Heart right ventricle (tissue), 16 donors: ENCODE data around the gene MBP. TPM values are rescaled to one million over a fixed set of nuclear protein-coding genes. Genes with fewer than 3 reads are reported as not detected.

Source experiments
- ATAC-seq, 8 donors: fragments of 200-7000 bp; cut with Tn5 transposase; one replicate each; pipeline ENCODE4 v1.9.1; 2020; ENCODE audit warnings: mild to moderate bottlenecking in 8 of 8, moderate library complexity in 8 of 8, moderate number of reproducible peaks in 1 of 8
- DNase-seq, 2 donors: peaks; one replicate each; pipeline ENCODE4 v3.0.0-alpha.2; 2020
- H3K27ac ChIP-seq, 10 donors: fragments of 200-600 bp; sonication (generic) in 2 of 10; one replicate each; pipeline versions ENCODE4 v1.5.0 to v1.8.0; 2020 to 2022; ENCODE audit warnings: mild to moderate bottlenecking in 3 of 10
- H3K27me3 ChIP-seq, 7 donors: fragments of 200-600 bp; one replicate each; pipeline ENCODE4 v1.8.0; 2021 to 2022; ENCODE audit warnings: mild to moderate bottlenecking in 2 of 7
- H3K36me3 ChIP-seq, 9 donors: fragments of 200-600 bp; sonication (generic) in 1 of 9; one replicate each; pipeline versions ENCODE4 v1.5.0 to v1.8.0; 2020 to 2022; ENCODE audit warnings: mild to moderate bottlenecking in 2 of 9
- H3K4me1 ChIP-seq, 9 donors: fragments of 200-600 bp; sonication (generic) in 1 of 9; one replicate each; pipeline versions ENCODE4 v1.5.0 to v1.8.0; 2020 to 2022; ENCODE audit warnings: mild to moderate bottlenecking in 4 of 9
- H3K4me3 ChIP-seq, 10 donors: fragments of 200-600 bp; sonication (generic) in 2 of 10; one replicate each; pipeline versions ENCODE4 v1.5.0 to v1.8.0; 2020 to 2022; ENCODE audit warnings: mild to moderate bottlenecking in 7 of 10, moderate library complexity in 2 of 10
- H3K9me3 ChIP-seq, 11 donors: fragments of 200-600 bp in 10 of 11; sonication (generic) in 2 of 11; one replicate each; pipeline versions ENCODE4 v1.5.0 to v1.8.0; 2013 to 2022; ENCODE audit warnings: mild to moderate bottlenecking in 2 of 11, control low read depth in 1 of 11, moderate library complexity in 1 of 11
- WGBS, 2 donors: extraction: QIAGEN DNeasy Blood & Tissue Kit; methylation state at CpG; one replicate each; pipeline ENCODE4 v1.1.7; 2013; ENCODE audit warnings: inconsistent platforms in 1 of 2; 5-methylcytosine and 5-hydroxymethylcytosine counted together
- intact Hi-C, 10 donors: fragments of 100-400 bp; cut with DNase I; formaldehyde crosslinking; loops; one replicate each; pipeline versions ENCODE4 v1.11.1 to v1.14.2; 2022
- polyA plus RNA-seq, 2 donors: library from polyadenylated mRNA; stranded (reverse); fragments of 200-250 nt; gene quantifications; one replicate each; pipeline ENCODE4 v1.2.3, GENCODE V29; 2013
- total RNA-seq, 10 donors: library from RNA; stranded (reverse); fragmentation: NEBNext Ultra II Directional in 3 of 10; extraction: Animal tissue kit (Norgen Biotek cat#: 25700) in 3 of 10; gene quantifications; one replicate each; pipeline versions ENCODE4 v1.2.1 to v1.2.4, GENCODE V29; 2021 to 2023
- TF ChIP-seq, protein P1 (sequence below), 9 donors: fragments of 200-600 bp; sonication (generic) in 2 of 9; IDR thresholded peaks; one replicate each; pipeline versions ENCODE4 v1.5.0 to v1.8.0; 2021 to 2022; ENCODE audit warnings: antibody characterized with exemption in 9 of 9, mild to moderate bottlenecking in 5 of 9, moderate library complexity in 1 of 9
- donor health status: Arrhythmogenic right ventricular cardiomyopathy.
- donor health status: ischemic (EF 13 %, LVEDD 7.1; RV severe dilation, severe dysfunction).
- donor health status: healthy with polysubstance abuse.
- donor health status: DM: no; HTN: yes; CAD: no.
- donor health status: DM: no; HTN: no; CAD: no.
- donor health status: ischemic (EF 25% LVEDD 6.9; RV normal size, moderate dysfunction).
- donor health status: ischemic (EF 25% LVEDD 5.7; RV mildly dilated, moderate dysfunction).
- donor health status: healthy.
- donor health status: DM: yes; HTN: yes; CAD: no.
- donor health status: Ischemic cardiomyopathy.
- donor health status: ischemic (EF 35%, LVEDD 5.7; RV mildly dilated, moderate dysfunction).
- donor health status: nonischemic (EF 11% LVEDD 7.7; RV severe dilation, severe dysfunction).
- donor health status: DM: yes; HTN: yes; CAD: no.
- donor health status: PGD.
- donor health status: ischemic (EF 29% LVEDD 5.4; RV normal size, mild dysfunction).
- donor health status: nonischemic (EF 23%, LVEDD 6.1; RV moderate dilation, normal function).

MBP gene
- total and polyA plus RNA-seq, 12 donors = 3.0 to 70.8 (median 43.9) TPM

GRCh38 chr18:77157312-77157711 is 24.7 kb upstream of the MBP start:
- Histone ChIP-seq H3K27me3 (peaks cover 0 to 2% (median 0%) of the 10 kb centered on the region in 7 donors), H3K9me3 (no peaks in the 10 kb centered on the region), H3K4me3 (no peak overlapping the region), H3K4me1 (peaks cover 0 to 12% (median 0%) of the 10 kb centered on the region in 9 donors), H3K36me3 (no peaks in the 10 kb centered on the region), H3K27ac (no peak overlapping the region)
- TF ChIP-seq, protein P1, sequence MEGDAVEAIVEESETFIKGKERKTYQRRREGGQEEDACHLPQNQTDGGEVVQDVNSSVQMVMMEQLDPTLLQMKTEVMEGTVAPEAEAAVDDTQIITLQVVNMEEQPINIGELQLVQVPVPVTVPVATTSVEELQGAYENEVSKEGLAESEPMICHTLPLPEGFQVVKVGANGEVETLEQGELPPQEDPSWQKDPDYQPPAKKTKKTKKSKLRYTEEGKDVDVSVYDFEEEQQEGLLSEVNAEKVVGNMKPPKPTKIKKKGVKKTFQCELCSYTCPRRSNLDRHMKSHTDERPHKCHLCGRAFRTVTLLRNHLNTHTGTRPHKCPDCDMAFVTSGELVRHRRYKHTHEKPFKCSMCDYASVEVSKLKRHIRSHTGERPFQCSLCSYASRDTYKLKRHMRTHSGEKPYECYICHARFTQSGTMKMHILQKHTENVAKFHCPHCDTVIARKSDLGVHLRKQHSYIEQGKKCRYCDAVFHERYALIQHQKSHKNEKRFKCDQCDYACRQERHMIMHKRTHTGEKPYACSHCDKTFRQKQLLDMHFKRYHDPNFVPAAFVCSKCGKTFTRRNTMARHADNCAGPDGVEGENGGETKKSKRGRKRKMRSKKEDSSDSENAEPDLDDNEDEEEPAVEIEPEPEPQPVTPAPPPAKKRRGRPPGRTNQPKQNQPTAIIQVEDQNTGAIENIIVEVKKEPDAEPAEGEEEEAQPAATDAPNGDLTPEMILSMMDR (IDR thresholded peaks at IDR 0.05) = no peak
- intact Hi-C loops = no loop called here
- WGBS, 2 donors = 81 to 92% methylated on average over 4 of the region's 4 CpGs
- ATAC-seq = no peak
- no peak for DNase-seq

- Histone ChIP-seq H3K4me3 (no peak overlapping the region), H3K27ac (no peak overlapping the region), H3K27me3 (no peaks in the 10 kb centered on the region), H3K36me3 (no peaks in the 10 kb centered on the region), H3K4me1 (peaks cover 0 to 1% (median 0%) of the 10 kb centered on the region in 9 donors), H3K9me3 (no peaks in the 10 kb centered on the region)
- TF ChIP-seq, protein P1 (IDR thresholded peaks at IDR 0.05) = no peak
- WGBS, 2 donors = 87% methylated on average over 17 of the region's 17 CpGs
- intact Hi-C loops = no loop called here
- ATAC-seq (no peak), DNase-seq (no peak)
These were observed 22.4 kb upstream of the MBP start for GRCh38 chr18:77155031-77155430.

DNA sequence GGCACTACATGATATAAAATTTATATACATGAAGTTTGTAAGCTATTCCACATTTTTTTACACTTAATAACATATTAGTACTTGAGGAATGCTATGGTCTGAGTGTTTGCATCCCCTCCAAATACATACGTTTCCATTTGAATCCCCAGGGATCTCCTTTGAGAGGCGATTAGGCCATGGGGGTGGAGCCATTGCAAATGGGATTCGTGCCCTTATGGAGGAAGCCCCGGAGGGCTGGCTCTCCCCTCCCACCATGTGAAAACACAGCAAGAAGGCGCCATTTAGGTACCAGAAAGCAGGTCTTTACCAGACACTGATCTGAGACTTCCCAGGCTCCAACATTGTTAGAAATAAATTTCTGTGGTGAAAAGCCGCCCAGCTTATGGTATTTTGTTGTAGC is 20.8 kb upstream of the MBP start:
- WGBS, 2 donors = 59 to 66% methylated on average over 6 of the region's 6 CpGs
- H3K4me1 ChIP-seq = no peaks in the 10 kb centered on the region
- TF ChIP-seq, protein P1 (IDR thresholded peaks at IDR 0.05) = no peak
- H3K4me3 ChIP-seq = no peak overlapping the region
- H3K27me3 ChIP-seq = no peaks in the 10 kb centered on the region
- intact Hi-C loops = no loop called here
- no peak for ATAC-seq
- no peak overlapping the region for H3K27ac ChIP-seq
- H3K36me3 ChIP-seq = no peaks in the 10 kb centered on the region
- DNase-seq = no peak
- no peaks in the 10 kb centered on the region for H3K9me3 ChIP-seq

DNA sequence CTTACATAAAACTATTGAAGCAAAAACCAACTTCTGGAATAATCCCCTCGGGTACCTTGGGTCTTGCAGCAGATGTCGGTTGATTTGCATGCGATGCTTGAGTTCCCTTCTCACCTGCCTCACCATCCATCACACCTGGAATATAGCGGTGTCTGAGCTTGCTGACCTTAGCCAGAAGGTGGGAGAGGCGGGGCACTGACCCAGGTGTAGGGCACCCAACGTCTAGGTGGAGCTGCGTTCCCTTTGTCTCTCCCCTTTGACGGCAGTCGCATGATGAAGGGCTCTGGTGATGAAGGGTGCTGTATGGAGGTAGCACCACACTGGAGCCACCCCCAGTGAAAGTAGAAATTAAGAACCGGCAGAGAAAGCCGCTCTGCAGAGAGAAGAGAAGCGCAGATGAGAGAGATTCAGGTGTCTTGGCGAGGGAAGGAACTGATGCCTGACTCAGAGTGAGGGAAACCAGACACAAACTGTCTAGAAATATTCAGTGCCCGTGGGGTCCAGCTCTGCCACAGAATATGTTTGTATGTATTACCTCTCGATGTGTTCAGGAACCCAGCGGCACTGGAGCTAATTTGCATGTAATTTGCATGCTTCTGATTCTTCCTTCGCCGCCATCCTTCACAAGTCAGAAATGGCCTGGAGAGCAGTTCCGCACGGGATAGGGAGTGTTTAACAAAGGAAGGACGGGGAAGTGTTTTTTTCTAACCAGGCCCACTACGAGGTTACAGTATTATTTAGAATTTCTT is 19.4 kb upstream of the MBP start:
- TF ChIP-seq, protein P1 (IDR thresholded peaks at IDR 0.05) = no peak
- intact Hi-C loops = no loop called here
- ATAC-seq (no peak), DNase-seq (no peak)
- no peaks in the 10 kb centered on the region for H3K36me3 ChIP-seq
- no peak overlapping the region for H3K4me3 ChIP-seq
- no peak overlapping the region for H3K27ac ChIP-seq
- H3K27me3 ChIP-seq = no peaks in the 10 kb centered on the region
- WGBS, 2 donors = 89% methylated on average over 22 of the region's 22 CpGs
- H3K9me3 ChIP-seq = no peaks in the 10 kb centered on the region
- peaks cover 0 to 14% (median 0%) of the 10 kb centered on the region in 9 donors for H3K4me1 ChIP-seq
